Activated naive CD4-positive, alpha-beta T cell treated with anti-CD3 and anti-CD28 coated beads, Interleukin-2, amount 50 U/mL, for 24 hours (primary cell): ENCODE measurements around the gene CATSPERB.
"Not testable (repeated sequence)": the region's sequence is repeated elsewhere in the genome, so short reads cannot be mapped to it uniquely, and the experiment has no call there.

Experiments
- H3K27ac Mint-ChIP-seq: one replicate; pipeline ENCODE4 v1.8.0; 2021; ENCODE audit warnings: mild to moderate bottlenecking, mixed read lengths
- H3K27me3 Mint-ChIP-seq: one replicate; pipeline ENCODE4 v1.8.0; 2021; ENCODE audit warnings: mixed read lengths
- H3K36me3 Mint-ChIP-seq: one replicate; pipeline ENCODE4 v1.8.0; 2021; ENCODE audit warnings: mixed read lengths
- H3K4me1 Mint-ChIP-seq: one replicate; pipeline ENCODE4 v1.8.0; 2021; ENCODE audit warnings: mixed read lengths
- H3K4me3 Mint-ChIP-seq: one replicate; pipeline ENCODE4 v1.8.0; 2021; ENCODE audit warnings: mild to moderate bottlenecking, mixed read lengths
- H3K9me3 Mint-ChIP-seq: one replicate; pipeline ENCODE4 v1.8.0; 2021; ENCODE audit warnings: mixed read lengths

Gene CATSPERB

GRCh38 chr14:91585856-91586255 lies 146.0 kb downstream of the CATSPERB start:
- Mint-ChIP-seq H3K9me3 (peaks cover 18% of the 10 kb centered on the region), H3K4me3 (no peak overlapping the region), H3K4me1 (no peaks in the 10 kb centered on the region), H3K27me3 (no peaks in the 10 kb centered on the region), H3K36me3 (peaks cover 14% of the 10 kb centered on the region), H3K27ac (no peak overlapping the region)

DNA sequence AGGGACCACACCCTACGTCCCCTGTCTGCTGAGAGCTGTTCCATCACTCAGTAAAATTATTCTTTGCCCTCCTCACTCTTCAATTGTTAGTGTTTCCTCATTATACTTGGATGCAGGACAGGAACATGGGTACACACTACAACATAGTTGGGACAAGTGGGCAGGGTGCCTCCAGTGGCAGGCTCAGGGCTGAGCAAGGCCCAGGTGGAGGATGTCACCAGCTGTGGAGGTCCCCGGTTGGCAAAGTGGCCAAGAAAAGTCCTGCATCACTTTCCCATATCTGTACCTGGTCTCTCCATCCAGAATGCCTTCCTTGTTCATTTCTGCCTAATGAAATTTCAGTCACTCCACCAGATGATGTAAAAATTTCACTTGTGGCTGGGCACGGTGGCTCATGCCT lies 149.1 kb downstream of the CATSPERB start:
- H3K36me3 Mint-ChIP-seq = peaks cover 14% of the 10 kb centered on the region
- H3K9me3 Mint-ChIP-seq = peaks cover 18% of the 10 kb centered on the region
- no peaks in the 10 kb centered on the region for H3K4me1 Mint-ChIP-seq
- no peak overlapping the region for H3K4me3 Mint-ChIP-seq
- no peaks in the 10 kb centered on the region for H3K27me3 Mint-ChIP-seq
- H3K27ac Mint-ChIP-seq = peak overlapping the region; percentile 26

DNA sequence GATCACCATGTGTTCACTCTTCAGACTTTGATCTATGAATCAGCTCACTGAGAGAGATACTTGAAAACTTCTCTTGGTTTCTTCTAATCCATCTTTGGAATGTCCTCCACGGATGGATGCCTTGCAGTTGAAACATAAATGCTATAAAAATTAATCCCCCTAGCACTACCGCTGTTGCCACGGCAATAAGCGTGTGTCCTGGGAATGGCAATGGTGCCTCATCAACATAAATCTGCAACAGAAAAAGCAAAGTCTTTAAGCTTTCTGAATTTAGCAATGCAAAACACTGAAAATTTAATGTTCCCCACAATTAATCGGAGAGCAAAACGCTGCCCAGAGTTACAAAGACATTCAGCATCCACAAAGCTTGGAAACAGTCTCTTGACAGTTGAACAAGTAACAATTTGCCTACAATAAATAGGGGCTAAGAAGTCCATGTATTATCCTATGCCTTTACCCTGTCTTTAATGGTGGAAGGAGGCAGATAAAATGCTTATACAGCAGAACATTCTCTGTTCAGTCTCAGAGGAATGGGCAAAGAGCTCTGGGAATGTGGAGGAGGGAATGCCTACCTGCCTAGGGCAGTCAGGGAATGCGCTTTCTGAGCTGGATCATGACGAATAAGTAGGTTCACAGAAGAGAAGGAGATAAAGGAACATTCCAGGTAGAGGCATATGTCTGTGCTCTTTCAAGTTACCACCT lies 150.9 kb downstream of the CATSPERB start:
- H3K27ac Mint-ChIP-seq = no peak overlapping the region
- no peak overlapping the region for H3K4me3 Mint-ChIP-seq
- no peaks in the 10 kb centered on the region for H3K27me3 Mint-ChIP-seq
- H3K4me1 Mint-ChIP-seq = no peaks in the 10 kb centered on the region
- peaks cover 8% of the 10 kb centered on the region for H3K36me3 Mint-ChIP-seq
- peaks cover 11% of the 10 kb centered on the region for H3K9me3 Mint-ChIP-seq

GRCh38 chr14:91577632-91578233 lies 154.2 kb downstream of the CATSPERB start:
- Mint-ChIP-seq H3K4me1 (peaks cover 17% of the 10 kb centered on the region), H3K9me3 (no peaks in the 10 kb centered on the region), H3K4me3 (no peak overlapping the region), H3K27ac (no peak overlapping the region), H3K36me3 (no peaks in the 10 kb centered on the region), H3K27me3 (no peaks in the 10 kb centered on the region)

GRCh38 chr14:91575469-91576208 lies 156.2 kb downstream of the CATSPERB start:
- H3K9me3 Mint-ChIP-seq = no peaks in the 10 kb centered on the region
- H3K4me1 Mint-ChIP-seq = peaks cover 17% of the 10 kb centered on the region
- H3K4me3 Mint-ChIP-seq = peak overlapping the region; percentile 83
- no peaks in the 10 kb centered on the region for H3K27me3 Mint-ChIP-seq
- no peaks in the 10 kb centered on the region for H3K36me3 Mint-ChIP-seq
- no peak overlapping the region for H3K27ac Mint-ChIP-seq

GRCh38 chr14:91573894-91574837 lies 157.7 kb downstream of the CATSPERB start:
- no peak overlapping the region for H3K27ac Mint-ChIP-seq
- peak overlapping the region; percentile 83 for H3K4me3 Mint-ChIP-seq
- H3K4me1 Mint-ChIP-seq = peaks cover 17% of the 10 kb centered on the region
- H3K36me3 Mint-ChIP-seq = no peaks in the 10 kb centered on the region
- no peaks in the 10 kb centered on the region for H3K9me3 Mint-ChIP-seq
- H3K27me3 Mint-ChIP-seq = peaks cover 3% of the 10 kb centered on the region

DNA sequence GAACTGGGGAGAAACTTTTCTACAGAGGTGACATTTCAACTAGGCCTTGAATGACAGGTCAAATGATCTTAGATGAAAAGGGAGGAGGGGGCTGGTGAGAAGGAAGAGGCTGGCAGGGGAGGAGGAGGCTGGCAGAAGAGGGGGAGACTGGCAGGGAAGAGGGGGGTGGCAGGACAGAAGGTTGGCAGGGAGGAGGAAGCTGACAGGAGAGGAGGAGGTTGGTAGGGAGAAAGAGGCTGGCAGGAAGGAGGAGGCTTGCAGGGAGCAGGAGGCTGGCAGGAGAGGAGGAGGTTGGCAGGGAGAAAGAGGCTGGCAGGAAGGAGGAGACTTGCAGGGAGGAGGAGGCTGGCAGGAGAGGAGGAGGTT lies 158.4 kb downstream of the CATSPERB start:
- Mint-ChIP-seq H3K36me3 (no peaks in the 10 kb centered on the region), H3K9me3 (no peaks in the 10 kb centered on the region), H3K4me1 (peaks cover 17% of the 10 kb centered on the region), H3K27me3 (peaks cover 3% of the 10 kb centered on the region), H3K4me3 (peak overlapping the region; percentile 83), H3K27ac (peak overlapping the region; percentile 23)

- Mint-ChIP-seq H3K4me3 (no peak overlapping the region), H3K36me3 (no peaks in the 10 kb centered on the region), H3K9me3 (no peaks in the 10 kb centered on the region), H3K27ac (no peak overlapping the region), H3K27me3 (peaks cover 3% of the 10 kb centered on the region), H3K4me1 (peaks cover 17% of the 10 kb centered on the region)
Measured at GRCh38 chr14:91570021-91570420, 161.9 kb downstream of the CATSPERB start.

- H3K9me3 Mint-ChIP-seq = no peaks in the 10 kb centered on the region
- no peak overlapping the region for H3K4me3 Mint-ChIP-seq
- peaks cover 3% of the 10 kb centered on the region for H3K27me3 Mint-ChIP-seq
- H3K27ac Mint-ChIP-seq = no peak overlapping the region
- peaks cover 11% of the 10 kb centered on the region for H3K4me1 Mint-ChIP-seq
- H3K36me3 Mint-ChIP-seq = no peaks in the 10 kb centered on the region
Measured at GRCh38 chr14:91569301-91569700, 162.6 kb downstream of the CATSPERB start.

- H3K9me3 Mint-ChIP-seq = no peaks in the 10 kb centered on the region
- no peak overlapping the region for H3K27ac Mint-ChIP-seq
- H3K4me1 Mint-ChIP-seq = peaks cover 7% of the 10 kb centered on the region
- peaks cover 6% of the 10 kb centered on the region for H3K27me3 Mint-ChIP-seq
- no peak overlapping the region for H3K4me3 Mint-ChIP-seq
- H3K36me3 Mint-ChIP-seq = no peaks in the 10 kb centered on the region
Measured at GRCh38 chr14:91568626-91569025, 163.3 kb downstream of the CATSPERB start.

DNA sequence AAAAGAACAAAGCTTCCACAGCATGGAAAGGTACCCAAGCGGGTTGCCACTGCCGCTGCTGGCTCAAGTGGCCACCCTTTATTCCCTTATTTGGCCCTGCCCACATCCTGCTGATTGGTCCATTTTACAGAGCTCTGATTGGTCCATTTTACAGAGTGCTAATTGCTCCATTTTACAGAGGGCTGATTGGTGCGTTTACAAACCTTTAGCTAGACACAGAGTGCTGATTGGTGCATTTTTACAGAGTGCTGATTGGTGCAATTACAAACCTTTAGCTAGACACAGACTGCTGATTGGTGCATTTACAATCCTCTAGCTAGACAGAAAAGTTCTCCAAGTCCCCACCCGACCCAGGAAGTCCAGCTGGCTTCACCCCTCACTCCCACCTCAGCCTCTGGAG lies 164.1 kb downstream of the CATSPERB start:
- not testable (repeated sequence) for H3K9me3 Mint-ChIP-seq, H3K36me3 Mint-ChIP-seq, H3K4me3 Mint-ChIP-seq, H3K4me1 Mint-ChIP-seq, H3K27me3 Mint-ChIP-seq, H3K27ac Mint-ChIP-seq

GRCh38 chr14:91555531-91555930 lies 176.4 kb downstream of the CATSPERB start:
- Mint-ChIP-seq H3K9me3 (peaks cover 7% of the 10 kb centered on the region), H3K4me3 (no peak overlapping the region), H3K27ac (no peak overlapping the region), H3K36me3 (peaks cover 3% of the 10 kb centered on the region), H3K27me3 (peaks cover 2% of the 10 kb centered on the region), H3K4me1 (no peaks in the 10 kb centered on the region)

DNA sequence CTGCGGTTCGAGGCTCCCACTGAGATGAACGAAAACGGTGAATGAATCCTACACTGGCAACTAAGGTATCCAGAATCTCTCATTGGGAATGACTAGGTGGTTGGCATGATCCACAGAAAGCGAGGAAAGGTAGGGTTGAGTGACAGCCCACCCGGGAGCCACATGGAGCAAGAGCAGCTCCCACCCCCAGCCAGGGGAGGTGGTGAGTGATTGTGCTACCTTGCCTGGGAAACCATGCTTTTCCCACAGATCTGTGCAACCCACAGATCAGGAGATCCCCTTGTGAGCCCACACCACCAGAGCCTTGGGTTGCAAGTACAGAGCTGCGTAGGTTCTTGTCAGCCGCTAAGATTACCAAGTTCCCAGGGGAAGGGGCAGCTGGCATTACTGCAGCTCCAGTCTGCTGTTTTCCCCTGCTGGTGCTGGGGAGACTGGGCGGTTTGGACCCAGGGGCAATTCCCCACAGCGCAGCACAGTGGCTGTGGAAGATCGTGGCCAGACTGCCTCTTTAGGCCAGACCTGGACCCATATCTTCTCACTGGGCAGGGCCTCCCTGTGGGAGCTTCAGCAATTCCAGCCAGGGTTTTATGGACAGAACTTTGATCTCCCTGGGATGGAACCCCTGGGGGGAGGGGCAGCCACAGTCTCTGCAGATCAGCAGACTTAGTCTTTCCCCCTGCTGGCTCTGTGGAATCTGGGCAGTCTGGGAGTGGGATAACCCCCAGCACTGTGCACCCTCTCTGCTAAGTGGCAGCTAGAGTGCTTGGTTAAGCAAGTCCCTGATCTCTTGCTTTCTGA lies 177.2 kb downstream of the CATSPERB start:
- Mint-ChIP-seq H3K4me3 (no peak overlapping the region), H3K9me3 (peaks cover 7% of the 10 kb centered on the region), H3K4me1 (no peaks in the 10 kb centered on the region), H3K27me3 (peaks cover 2% of the 10 kb centered on the region), H3K27ac (no peak overlapping the region), H3K36me3 (peaks cover 3% of the 10 kb centered on the region)

- no peaks in the 10 kb centered on the region for H3K27me3 Mint-ChIP-seq
- no peak overlapping the region for H3K4me3 Mint-ChIP-seq
Measured at GRCh38 chr14:91548108-91548507, 183.8 kb downstream of the CATSPERB start.

More at GRCh38 chr14:91548108-91548507, 183.8 kb downstream of the CATSPERB start:
- no peak overlapping the region for H3K27ac Mint-ChIP-seq
- no peaks in the 10 kb centered on the region for H3K36me3 Mint-ChIP-seq
- H3K4me1 Mint-ChIP-seq = no peaks in the 10 kb centered on the region
- no peaks in the 10 kb centered on the region for H3K9me3 Mint-ChIP-seq
